Neuron (in vitro differentiated cells): ENCODE measurements around the gene PTPRG.

Source experiments
- H2AFZ ChIP-seq: one replicate; pipeline ENCODE4 v1.6.1; 2013; ENCODE audit warnings: low read depth, mild to moderate bottlenecking, inconsistent platforms, low read length, moderate library complexity
- H3K27me3 ChIP-seq: one replicate; pipeline ENCODE4 v1.6.1; 2013; ENCODE audit warnings: low read length; ENCODE audit not compliant: insufficient read depth
- H3K36me3 ChIP-seq: one replicate; pipeline ENCODE4 v1.6.1; 2013; ENCODE audit warnings: low read length; ENCODE audit not compliant: insufficient read depth
- H3K4me1 ChIP-seq: one replicate; pipeline ENCODE4 v1.6.1; 2013; ENCODE audit warnings: low read length; ENCODE audit not compliant: insufficient read depth
- H3K4me3 ChIP-seq: 2 replicates; pipeline ENCODE4 v1.5.1; 2013; ENCODE audit warnings: mild to moderate bottlenecking, low read length, moderate library complexity
- H3K9me3 ChIP-seq: one replicate; pipeline ENCODE4 v1.6.1; 2013; ENCODE audit warnings: low read length

Gene PTPRG

DNA sequence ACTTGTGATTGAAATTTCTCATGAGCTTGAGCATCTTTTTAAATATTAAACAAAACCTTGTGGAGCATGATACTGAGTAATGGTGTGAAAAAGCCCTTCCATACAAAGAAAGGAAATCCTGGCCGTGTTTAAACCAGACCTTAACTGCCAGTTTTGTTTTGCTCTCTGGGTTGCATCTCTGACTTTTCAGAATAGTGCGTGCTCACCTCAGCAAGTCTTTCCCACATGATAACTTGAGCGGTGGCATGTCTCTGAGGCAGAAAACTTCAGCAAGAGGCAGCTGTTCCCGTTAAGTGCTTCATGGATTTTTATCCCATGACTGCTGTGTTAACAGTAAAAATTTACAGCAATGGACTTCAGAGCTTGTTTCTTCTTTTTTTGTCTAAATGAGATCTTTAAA is 418.7 kb downstream of the PTPRG start:
- H2AFZ ChIP-seq = no peak overlapping the region
- no peak overlapping the region for H3K4me3 ChIP-seq
- no peaks in the 10 kb centered on the region for H3K9me3 ChIP-seq
- H3K4me1 ChIP-seq = no peaks in the 10 kb centered on the region
- no peaks in the 10 kb centered on the region for H3K36me3 ChIP-seq
- no peaks in the 10 kb centered on the region for H3K27me3 ChIP-seq

DNA sequence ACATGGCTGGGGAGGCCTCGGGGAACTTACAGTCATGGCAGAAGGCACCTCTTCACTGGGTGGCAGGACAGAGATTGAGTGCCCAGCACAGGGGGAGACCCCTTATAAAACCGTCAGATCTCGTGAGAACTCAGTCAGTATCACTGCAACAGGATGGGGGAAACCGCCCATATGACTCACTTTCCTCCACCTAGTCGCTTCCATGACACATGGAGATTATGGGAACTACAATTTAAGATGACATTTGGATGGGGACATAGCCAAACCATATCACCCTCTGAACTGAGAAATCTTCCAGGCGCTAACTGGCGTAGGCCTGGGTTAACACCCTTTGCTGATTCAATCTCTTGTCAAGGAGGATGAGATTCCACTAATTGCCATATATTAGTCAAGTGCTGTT is 419.7 kb downstream of the PTPRG start:
- Histone ChIP-seq H3K27me3 (no peaks in the 10 kb centered on the region), H2AFZ (no peak overlapping the region), H3K4me3 (no peak overlapping the region), H3K9me3 (no peaks in the 10 kb centered on the region), H3K4me1 (no peaks in the 10 kb centered on the region), H3K36me3 (no peaks in the 10 kb centered on the region)

- H3K4me1 ChIP-seq = no peaks in the 10 kb centered on the region
- H3K27me3 ChIP-seq = no peaks in the 10 kb centered on the region
- no peak overlapping the region for H2AFZ ChIP-seq
- H3K9me3 ChIP-seq = no peaks in the 10 kb centered on the region
- H3K36me3 ChIP-seq = no peaks in the 10 kb centered on the region
- H3K4me3 ChIP-seq = no peak overlapping the region
Measured at GRCh38 chr3:61983479-61983878, 422.1 kb downstream of the PTPRG start.

- Histone ChIP-seq H3K9me3 (no peaks in the 10 kb centered on the region), H3K36me3 (no peaks in the 10 kb centered on the region), H2AFZ (no peak overlapping the region), H3K4me1 (no peaks in the 10 kb centered on the region), H3K4me3 (no peak overlapping the region), H3K27me3 (no peaks in the 10 kb centered on the region)
Measured at GRCh38 chr3:61985020-61985419, 423.6 kb downstream of the PTPRG start.

DNA sequence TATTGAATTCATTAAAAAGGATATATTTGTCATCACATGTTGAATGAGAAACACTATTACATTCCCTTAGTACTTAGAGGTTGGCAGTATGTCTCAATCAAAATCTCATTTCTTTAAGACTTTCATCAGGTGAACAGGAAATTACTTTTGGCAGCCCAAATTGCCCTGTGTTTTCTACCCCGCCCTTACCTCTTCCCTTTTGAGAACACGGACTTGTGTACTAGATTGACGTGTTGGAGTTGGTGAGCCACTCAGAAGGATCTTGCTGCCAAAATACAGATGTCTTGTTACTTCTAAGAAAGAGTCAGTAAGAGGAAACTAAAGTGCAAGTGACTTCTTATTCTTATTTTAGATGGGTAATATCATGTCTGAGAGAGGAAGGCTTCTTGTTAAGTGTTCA is 425.1 kb downstream of the PTPRG start:
- Histone ChIP-seq H3K4me3 (no peak overlapping the region), H3K36me3 (no peaks in the 10 kb centered on the region), H3K9me3 (no peaks in the 10 kb centered on the region), H3K27me3 (no peaks in the 10 kb centered on the region), H2AFZ (no peak overlapping the region), H3K4me1 (peaks cover 2% of the 10 kb centered on the region)

- Histone ChIP-seq H3K9me3 (no peaks in the 10 kb centered on the region), H2AFZ (no peak overlapping the region), H3K36me3 (no peaks in the 10 kb centered on the region), H3K4me1 (peaks cover 2% of the 10 kb centered on the region), H3K4me3 (no peak overlapping the region), H3K27me3 (no peaks in the 10 kb centered on the region)
Measured at GRCh38 chr3:61989681-61990080, 428.3 kb downstream of the PTPRG start.

DNA sequence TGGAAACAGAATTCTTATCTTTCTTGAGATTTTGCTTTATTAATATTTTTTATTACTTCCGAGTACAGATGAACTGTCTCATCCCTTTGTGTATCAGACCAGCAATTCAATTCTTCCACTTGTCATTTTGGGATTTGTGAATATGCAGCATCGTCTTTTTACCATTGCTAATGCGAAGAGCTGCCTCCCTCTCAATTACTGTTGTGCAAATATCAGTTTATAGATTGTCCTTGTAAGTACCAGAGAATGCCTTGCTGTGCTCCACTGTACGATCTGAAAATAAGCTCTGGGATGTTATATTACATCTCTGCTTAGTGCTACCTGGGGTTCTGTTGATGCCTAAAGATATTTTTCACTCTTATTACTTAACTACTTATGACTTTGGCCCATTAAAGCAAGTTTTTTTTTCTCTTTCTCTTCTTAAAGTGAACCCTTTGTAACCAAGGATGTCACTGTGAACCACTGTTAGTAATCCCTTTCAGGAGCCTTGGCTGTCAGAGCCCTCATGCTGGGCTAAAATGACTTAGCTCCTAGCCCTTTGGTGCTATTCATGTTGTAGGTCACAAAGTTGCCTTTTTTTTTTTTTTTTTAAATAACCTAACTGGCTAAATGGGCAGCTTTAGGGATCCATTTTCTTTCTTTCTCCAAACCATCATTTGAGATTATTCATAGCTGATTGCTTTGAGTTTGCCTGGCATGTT is 429.1 kb downstream of the PTPRG start:
- Histone ChIP-seq H2AFZ (no peak overlapping the region), H3K36me3 (no peaks in the 10 kb centered on the region), H3K4me3 (no peak overlapping the region), H3K27me3 (no peaks in the 10 kb centered on the region), H3K9me3 (no peaks in the 10 kb centered on the region), H3K4me1 (peaks cover 2% of the 10 kb centered on the region)

DNA sequence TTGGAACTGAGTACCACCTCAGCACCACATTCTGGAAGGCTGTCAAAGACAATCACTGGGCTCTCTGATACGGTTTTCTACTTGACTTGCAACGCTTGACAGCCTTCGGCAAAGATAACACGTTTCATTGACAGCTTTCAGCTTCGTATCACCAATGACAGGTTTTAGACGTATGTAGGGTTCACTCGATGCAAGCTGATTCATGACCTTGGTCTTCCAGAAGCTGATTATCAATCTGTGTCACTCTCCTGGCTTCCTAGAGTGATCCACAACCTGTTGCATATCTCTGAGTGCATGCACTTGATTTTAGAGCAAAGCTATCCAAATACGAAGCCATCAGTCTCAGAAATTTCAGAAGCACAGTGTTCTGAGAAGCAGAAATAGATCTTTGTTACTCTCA is 430.3 kb downstream of the PTPRG start:
- H3K4me1 ChIP-seq = peaks cover 2% of the 10 kb centered on the region
- H3K36me3 ChIP-seq = no peaks in the 10 kb centered on the region
- H3K27me3 ChIP-seq = no peaks in the 10 kb centered on the region
- H2AFZ ChIP-seq = no peak overlapping the region
- H3K9me3 ChIP-seq = no peaks in the 10 kb centered on the region
- H3K4me3 ChIP-seq = no peak overlapping the region

DNA sequence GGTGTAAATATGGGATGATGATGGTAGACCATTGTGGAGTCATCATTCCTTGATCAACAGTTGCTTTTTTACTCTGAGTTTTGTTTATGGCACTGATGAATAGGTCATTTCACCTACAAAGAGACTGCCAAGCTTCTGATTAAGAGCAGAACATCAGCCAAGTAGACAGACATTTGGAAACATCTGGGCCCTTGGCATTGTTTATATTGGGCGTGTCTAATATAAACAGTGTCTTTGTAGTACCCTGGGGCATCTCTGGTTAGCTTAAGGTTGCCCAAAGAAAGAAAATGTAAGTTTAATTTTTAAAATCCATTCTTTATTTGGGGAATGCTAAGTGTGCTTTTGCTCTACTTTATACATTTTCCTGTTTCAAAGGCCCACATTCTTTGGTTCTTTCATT is 435.0 kb downstream of the PTPRG start:
- Histone ChIP-seq H3K4me1 (no peaks in the 10 kb centered on the region), H3K36me3 (no peaks in the 10 kb centered on the region), H3K4me3 (no peak overlapping the region), H3K27me3 (no peaks in the 10 kb centered on the region), H3K9me3 (no peaks in the 10 kb centered on the region), H2AFZ (no peak overlapping the region)

GRCh38 chr3:61997101-61997500 is 435.7 kb downstream of the PTPRG start:
- Histone ChIP-seq H2AFZ (no peak overlapping the region), H3K9me3 (no peaks in the 10 kb centered on the region), H3K4me1 (no peaks in the 10 kb centered on the region), H3K4me3 (no peak overlapping the region), H3K36me3 (no peaks in the 10 kb centered on the region), H3K27me3 (no peaks in the 10 kb centered on the region)

- Histone ChIP-seq H3K27me3 (no peaks in the 10 kb centered on the region), H3K9me3 (no peaks in the 10 kb centered on the region), H3K4me3 (no peak overlapping the region)
Measured at GRCh38 chr3:62003835-62004234, 442.5 kb downstream of the PTPRG start.

DNA sequence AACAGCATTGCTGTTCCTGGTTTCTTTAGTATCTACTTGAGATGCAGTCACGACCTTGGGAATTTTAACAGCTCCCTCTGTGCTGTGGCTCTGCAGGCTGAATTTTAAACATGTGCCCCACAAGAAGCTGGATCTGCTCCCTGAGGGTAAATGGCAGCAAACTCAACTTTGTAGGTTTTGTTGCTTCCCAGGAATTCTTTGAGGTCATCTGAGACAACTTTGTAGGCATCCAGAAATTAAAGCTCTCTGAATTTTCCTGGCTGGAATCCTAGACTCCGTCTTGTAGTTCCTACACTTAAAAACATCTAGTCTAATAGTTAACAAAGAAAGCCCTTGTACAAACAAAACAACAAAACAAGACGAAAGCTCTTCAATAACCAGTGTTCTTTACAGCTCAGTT is 445.7 kb downstream of the PTPRG start:
- Histone ChIP-seq H3K36me3 (no peaks in the 10 kb centered on the region), H3K4me3 (no peak overlapping the region), H3K4me1 (peaks cover 6% of the 10 kb centered on the region), H3K9me3 (no peaks in the 10 kb centered on the region), H2AFZ (no peak overlapping the region), H3K27me3 (no peaks in the 10 kb centered on the region)

More at GRCh38 chr3:62003835-62004234, 442.5 kb downstream of the PTPRG start:
- Histone ChIP-seq H3K4me1 (peaks cover 6% of the 10 kb centered on the region), H2AFZ (no peak overlapping the region), H3K36me3 (no peaks in the 10 kb centered on the region)

- H3K9me3 ChIP-seq = no peaks in the 10 kb centered on the region
- no peak overlapping the region for H2AFZ ChIP-seq
- no peak overlapping the region for H3K4me3 ChIP-seq
- peaks cover 6% of the 10 kb centered on the region for H3K4me1 ChIP-seq
- no peaks in the 10 kb centered on the region for H3K27me3 ChIP-seq
- no peaks in the 10 kb centered on the region for H3K36me3 ChIP-seq
Measured at GRCh38 chr3:62010989-62011388, 449.6 kb downstream of the PTPRG start.

- Histone ChIP-seq H3K27me3 (no peaks in the 10 kb centered on the region), H3K4me3 (no peak overlapping the region), H3K36me3 (no peaks in the 10 kb centered on the region), H3K9me3 (no peaks in the 10 kb centered on the region), H3K4me1 (peaks cover 4% of the 10 kb centered on the region), H2AFZ (no peak overlapping the region)
Measured at GRCh38 chr3:62011666-62012065, 450.3 kb downstream of the PTPRG start.
